Stimulated activated naive CD4-positive, alpha-beta T cell (primary cell): ENCODE results near the gene ACSL6.
A peak's percentile ranks its signal among the peaks of the same experiment; 100 is the strongest.

Experiments used
- DNase-seq, 6 experiments: peaks; one replicate each; lab custom pipeline; 2025; lab: John Stamatoyannopoulos, UW

ACSL6 gene

DNA sequence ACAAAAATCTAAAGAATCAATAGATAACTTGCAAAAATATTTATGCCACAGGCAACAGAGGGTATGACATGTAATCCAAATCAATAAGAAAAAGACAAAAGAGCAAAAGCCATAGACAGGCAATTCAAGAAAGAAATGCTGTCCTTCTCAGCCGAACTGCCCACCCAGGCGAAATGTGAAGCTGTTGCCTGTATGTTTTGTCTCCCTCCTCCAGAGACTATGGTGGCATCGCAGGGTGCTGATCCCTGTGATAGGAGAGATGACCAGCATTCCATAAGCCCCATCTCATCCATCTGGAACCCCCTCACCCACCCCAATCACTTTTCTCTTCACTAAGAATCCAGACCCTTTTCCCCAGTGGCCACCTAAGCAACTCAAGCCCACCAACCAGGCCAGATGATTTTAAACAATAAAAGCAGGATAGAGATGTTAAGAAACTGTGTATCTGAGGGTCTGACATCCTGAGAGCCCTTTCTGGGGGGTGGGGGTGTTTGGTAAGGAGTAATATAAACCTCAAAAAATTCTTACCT, 5.3 kb upstream of the ACSL6 start:
- DNase-seq: no peak

DNA sequence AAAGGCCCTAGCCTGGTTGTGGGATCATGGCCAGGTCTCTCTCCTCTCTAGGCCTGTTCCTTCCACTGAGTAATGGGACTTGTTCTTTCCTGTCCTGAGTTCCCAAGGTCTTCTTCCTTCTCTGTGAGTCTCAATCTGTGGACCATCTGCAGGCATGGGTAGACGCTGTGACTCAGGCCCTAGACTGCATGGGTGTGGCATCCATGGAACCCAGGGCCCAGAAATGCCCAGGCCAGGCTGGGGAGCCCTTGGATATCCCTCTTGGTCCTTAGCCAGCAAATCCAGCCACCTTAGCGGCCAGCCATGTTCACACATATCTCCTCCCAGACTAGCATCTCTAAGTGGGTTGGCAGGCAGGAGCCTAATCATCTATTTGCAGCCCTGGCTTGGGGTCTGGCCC, 2.3 kb upstream of the ACSL6 start:
- DNase-seq: no peak

DNA sequence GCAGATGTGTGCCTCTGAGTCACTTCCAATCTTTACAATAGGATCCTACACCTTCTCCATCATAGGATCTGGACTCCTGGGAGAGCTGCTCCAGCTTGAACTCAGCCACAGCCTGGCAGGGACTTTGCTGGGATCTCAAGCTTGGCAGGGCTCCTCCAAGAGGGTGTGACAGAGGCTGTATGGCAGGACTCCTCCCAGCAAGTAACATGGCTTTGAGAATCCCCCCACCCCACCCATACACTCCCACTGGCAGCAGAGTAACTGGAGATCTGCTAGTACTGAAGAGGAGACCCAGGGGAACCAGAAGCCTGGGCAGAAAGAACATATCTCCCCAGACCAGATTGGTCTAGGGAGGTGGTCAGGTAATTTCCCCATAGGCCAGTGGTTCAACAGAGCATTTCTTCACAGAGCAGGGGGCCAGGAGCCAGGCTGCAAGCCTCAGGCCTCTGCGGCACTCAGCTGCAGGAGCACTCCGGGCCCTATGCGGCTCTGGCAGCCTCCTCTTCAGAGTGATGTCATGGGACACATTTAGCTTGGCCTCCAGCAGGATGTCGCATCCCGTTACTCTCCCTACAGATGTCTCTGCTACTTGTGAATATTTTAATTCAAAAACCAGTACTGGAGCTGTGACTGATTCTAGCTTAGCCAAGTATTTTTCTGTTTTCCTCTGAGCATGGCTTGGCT, 1.7 kb upstream of the ACSL6 start:
- no peak for DNase-seq

DNA sequence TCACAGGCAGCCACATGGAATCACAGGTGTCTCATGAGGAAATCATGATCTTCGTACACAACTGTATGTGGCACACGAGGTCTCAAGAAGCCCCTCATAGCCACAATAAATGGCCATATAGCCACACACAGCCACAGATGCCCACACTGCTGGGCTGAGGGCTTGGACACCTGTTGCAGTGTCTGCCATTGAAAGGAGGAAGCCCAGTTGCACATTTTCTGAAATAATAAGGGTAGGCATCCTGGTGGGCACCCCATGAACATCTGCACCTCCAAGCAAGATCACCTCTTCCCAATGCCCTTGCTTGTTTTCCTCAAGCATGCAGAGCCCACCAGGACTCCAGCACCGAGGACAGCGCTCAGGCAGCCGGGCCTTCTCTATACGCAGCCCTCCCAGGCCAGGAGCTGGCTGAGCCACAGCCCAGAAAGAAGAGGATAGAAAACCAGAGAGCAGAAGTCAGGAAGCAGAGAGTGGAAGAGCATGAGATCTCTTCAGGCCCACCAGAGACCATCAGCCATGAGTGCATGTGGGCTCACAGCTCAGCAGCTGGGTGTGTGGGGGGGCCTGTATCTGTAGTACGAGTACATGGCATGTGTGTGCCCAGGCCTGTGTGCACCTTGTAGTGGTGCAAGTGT, 1.0 kb upstream of the ACSL6 start:
- peak in 1 of 6 experiments; percentile 17 for DNase-seq

DNA sequence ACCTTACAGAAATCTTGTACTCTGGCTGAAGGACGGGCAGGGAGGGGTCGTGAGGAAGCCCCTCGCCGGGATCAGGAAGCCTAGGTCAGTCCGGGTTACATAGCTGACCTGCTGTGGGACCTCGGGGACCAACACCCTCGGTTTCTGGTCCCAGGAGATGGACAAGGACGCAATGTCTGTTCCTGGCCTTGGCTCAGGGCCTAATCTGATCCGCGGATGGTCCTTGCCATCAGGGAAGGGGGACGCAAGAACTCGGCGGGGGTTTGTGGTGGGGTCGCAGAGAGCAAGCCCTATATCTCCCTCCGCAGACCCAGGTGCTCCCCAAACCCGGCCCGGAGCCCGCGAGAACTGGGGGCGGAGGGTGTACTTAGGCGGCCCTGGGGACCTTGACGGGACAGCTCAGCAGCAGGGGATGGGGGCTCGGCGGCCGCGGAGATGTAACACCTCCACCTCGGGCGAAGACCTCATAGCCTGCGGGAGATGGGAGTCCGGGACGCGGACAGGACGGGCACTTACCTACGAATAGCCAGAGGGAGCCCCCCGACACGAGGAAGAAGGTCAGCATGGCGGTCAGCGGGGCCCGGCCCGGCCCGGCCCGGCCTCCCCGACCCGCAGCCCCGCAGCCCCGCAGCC, 353 bp downstream of the ACSL6 start:
- DNase-seq: no peak

DNA sequence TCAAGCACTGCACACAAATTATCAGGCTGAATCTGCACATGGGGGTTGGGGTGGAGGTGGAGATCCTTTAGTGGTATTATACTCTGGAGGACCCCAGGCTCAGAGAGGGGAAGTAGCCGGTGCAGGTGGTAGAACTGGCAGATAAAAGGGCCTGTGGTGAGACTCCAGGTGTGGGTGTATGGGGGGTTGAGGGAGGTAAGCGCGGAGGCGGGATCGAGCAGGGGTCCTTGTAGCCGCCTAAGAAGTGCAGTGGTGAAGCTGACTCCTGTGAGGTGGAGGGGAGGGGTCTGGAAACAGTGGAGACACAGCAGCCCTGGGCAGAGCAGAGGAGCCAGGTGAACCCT, 841 bp downstream of the ACSL6 start:
- DNase-seq: no peak

DNA sequence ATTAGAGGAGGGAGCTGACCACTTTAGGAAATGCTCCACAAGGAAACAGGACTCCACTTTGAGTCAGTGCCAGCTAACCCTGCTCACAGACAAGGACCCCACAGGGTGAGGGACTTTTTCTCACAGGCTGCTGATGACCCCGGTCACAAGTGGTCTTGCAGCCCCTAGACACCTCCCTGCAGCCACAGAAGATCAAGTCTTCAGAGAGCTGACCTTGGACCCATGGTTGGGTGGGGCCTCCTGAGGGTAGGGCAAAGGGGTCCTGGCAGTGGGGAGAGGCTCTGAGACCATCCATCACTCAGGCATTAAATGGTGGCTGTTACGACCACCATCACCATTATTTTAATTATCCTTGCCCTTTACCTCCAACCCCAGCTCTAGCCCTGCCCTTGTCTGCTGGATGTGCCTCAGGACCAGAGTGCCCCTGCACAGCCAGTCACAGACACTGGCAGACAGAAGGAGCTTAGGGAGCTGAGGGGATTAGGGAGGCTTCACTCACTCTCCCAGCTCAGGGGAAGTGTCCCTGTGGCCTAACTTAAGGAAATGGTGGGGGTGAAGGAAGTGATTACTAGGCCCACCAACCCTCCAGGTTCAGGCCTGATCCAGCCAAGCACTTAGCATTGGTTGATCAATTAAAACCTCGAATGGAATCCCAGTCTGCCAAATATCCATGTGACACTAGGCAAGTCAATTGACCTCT, 1.6 kb downstream of the ACSL6 start:
- no peak for DNase-seq

DNA sequence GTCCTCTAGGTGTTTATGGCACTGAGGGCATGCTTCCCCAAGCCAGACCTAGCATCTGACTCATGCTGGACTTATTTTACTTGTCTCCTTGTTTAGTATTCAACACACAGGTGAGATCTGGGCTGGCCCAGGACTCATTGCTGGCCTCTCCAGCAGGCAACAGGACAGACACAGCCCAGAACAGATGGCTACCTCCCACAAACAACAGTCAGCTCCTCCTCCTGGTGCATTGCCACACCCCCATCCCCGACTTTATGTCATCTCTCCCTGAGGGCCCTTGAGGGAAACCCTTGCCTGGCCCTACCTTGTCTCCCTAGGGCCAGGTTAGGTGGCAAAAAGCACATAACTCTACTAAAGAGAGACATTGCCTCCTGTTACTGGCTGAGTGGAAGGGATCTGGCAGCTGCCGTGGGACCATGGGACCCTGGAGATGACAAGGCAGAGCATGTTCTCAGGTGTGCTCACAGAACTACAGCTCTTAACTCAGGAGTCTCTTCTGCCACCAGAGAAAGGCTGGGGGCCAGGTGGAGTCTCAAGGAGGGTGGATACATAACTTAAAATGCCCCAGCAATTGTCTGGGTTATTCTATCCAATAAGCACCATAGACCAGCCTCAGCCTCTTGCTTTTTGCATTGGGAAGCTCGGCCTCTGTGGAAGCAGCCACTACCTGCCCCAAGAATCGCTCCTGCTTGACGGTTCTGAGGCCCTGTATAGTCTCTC, 2.3 kb downstream of the ACSL6 start:
- DNase-seq: no peak

DNA sequence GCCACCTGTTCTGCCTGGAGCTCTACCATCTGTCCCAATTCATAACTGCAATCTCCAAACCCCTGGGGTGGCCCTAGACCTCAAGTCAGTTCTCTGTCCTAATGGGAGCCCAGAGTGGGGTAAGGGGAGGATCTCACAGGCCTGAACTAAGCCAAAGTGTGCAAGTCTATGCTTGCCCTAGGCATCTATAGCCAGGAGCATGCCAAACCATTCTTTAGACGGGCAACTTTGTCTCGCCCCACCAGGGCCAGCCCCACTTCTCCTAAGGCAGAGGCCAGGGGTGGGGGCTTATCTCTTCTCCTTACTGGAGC, 3.3 kb downstream of the ACSL6 start:
- no peak for DNase-seq

DNA sequence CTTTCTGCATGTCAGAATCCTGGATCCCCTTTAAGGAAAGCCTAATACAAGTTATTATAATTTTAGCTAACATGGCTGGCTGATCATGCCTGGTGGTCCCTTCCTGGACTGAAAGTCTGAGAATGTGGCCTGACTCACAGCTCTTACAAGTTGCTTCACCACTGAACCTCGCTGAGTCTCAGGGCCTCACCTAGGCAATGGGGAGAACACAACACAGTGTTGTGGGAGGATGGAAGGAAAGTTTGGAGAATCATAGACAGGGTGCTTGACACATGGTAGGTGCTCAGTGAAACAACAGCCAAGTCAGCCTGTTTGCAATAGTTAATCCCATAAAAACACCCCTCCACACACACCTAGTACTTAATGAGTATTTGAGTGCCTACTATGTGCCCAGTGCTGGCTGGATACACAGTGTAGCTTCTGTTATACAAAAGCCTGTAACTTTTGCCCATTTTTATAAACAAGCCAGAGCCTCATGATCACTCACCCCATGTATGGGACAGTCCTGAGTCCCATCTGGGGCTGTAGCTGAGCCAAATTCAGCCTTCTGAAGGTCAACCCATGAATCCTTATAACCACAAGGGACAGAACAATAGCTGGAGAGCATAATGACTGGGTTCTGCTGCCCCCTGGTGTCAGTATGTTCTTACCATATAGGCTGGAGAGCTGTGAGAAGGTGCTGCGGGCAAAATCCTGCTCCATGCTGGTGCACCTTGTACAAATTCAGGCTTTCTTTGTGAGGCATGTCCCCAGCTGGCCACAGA, 3.9 kb downstream of the ACSL6 start:
- DNase-seq: peak; percentile 29 to 78 (median 60)

DNA sequence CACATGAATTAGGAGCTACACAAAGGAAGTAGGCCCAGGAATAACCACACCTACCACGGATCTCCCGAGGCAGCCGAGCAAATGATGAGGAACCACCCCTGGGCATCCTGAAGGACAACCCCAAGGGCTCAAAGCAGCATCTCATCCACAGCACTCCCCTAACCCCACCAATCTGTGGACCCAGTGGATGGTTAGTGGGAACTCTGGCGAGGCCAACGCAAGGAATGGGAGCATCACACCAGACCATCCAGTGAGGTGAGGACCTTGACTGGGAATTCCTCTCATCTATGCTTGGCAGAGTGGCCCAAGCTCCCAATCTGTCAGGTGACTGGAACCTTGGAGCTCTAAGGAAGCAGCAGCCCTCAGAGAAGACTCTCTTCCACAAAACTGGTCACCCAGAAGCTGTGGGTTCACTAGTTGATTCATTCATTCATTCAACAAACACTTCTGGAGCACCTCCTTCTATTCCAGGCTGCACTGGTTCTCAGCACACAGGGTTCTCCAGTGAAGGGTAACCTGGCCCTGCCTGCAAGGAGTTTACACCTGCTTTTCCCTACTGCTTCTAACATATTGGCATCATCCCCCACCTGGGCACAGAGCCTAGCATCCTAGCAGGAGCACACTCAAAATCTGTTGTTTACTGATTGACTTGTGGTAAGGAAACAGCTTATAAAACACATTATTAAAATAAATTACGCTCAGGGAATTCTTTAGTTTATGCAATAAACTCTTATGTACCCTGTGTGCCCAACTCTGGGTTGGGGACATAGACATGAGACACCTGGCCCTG, 4.9 kb downstream of the ACSL6 start:
- no peak for DNase-seq

DNA sequence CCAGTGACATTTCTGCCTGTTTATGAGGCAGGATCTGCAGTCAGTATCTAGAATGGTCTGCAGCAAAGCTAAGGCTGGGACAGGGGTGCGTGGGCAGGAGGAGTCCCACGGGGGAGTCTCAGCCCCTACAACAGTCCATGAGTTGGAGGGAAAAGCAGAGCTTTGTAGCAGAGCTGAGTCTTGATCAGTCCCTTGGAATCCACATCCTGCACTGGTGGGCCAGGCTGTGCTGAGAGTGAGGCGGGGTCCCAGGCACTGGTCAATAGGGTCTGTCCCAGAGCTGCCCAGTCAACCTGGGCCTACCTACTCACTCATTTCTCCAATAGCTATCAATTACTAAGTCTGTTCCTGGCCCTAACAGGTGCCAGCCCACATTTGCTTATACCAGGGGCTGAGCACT, 5.9 kb downstream of the ACSL6 start:
- DNase-seq: no peak

DNA sequence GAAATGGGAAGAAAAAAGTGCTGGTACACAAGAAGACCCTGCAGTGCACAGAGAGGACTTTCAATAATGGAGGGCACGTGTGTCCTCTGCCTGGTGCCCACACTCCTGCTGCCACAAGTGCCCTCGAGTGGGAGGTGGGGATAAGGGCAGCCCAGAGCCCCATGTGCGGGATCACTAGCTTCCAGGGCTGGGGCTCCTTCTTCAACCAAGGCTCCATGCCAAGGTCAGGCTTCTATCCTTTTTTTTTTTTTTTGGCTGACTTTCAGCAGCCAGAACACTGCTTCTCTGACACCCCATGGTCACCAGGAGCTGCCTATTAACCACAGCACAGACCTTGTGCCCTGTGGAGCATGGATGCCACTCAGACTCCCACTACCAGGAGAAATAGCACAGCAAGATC, 7.5 kb downstream of the ACSL6 start:
- DNase-seq: no peak

DNA sequence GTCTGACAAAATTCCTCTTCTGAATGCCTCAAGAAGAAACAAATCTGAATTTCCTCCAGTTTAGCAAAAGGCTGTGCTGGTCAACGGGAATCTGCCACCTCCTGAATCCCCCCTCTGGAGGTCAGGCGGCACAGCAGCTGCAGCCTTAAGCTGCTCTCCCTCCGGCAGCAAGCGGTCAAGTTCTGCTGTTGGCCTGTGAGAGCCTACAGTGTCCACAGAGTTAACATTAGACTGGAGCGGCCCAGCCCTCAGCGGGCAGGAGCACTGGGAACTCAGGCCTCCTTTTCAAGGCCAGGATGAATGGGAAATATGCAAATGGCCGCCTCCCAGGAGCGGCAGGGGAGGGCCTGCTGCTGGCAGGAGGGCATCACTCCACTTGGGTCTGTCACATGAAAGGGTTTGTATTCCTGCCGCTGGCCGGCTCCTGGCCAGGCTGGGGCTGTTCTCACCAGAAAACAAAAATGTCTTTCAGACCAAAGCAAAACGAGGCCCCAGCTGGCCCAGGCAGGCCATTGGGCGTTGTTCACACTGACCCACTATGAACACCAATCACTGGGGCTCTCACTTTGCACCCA, 8.2 kb downstream of the ACSL6 start:
- no peak for DNase-seq

DNA sequence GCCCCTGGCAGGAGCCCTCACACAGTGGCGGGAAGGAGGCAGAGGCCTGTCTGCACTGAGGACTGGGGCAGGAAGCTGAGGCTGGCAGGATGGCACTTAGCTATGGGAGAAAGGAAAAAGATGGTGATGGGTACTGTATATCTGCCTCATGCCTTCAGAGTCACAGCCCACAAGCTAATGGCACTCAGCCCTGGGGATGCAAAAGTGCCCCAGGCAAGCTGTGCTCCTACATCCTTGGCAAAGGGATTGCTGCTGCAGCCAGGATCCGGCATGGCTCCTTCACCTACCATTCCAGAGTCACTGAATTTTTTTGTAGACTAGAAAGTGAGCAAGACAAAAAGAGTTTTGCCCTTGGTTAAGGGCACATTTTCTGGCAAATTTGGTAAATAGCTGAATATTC, 8.7 kb downstream of the ACSL6 start:
- no peak for DNase-seq

DNA sequence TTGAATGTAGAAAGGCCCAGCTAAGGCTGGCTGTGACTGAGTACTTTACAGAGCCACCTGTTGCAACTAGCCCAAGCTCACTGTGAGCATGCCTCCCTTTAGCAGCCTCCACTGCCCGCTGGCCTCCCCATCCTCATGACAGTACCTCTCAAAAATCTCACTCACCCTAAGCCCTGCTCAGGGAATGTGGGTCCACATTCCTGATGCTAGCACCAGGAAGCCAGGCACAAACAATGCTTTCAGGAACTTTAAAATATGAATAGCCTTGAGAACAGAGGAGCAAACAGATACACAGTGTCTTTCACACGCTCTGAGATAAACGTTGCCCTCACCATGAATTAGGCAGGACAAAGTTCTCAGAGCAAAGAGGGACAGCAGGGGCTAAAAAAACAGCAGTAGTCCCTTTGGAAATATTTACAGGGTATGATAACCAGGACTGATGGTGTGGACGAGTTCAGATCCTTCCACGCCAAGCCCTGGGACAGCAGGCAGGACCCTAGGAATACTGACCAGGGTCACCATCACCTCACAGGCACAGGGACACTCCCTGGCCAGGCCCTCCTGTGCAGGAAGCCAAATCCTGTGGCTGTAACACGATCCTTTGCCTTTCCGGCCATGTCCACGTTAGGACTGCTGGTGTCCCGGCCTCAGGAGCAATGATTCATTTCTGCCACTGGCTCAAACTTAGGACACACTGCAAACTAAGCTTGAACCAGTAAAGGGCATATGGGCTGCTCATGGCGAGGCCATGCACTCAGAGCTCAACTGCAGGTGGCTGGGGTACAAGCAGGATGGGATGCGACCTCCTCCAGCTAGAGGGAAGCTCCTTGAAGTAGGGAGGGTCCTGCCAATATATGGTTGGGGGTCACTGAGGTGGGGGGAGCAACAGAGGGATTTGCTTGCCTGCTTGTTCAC, 9.6 kb downstream of the ACSL6 start:
- DNase-seq: no peak

DNA sequence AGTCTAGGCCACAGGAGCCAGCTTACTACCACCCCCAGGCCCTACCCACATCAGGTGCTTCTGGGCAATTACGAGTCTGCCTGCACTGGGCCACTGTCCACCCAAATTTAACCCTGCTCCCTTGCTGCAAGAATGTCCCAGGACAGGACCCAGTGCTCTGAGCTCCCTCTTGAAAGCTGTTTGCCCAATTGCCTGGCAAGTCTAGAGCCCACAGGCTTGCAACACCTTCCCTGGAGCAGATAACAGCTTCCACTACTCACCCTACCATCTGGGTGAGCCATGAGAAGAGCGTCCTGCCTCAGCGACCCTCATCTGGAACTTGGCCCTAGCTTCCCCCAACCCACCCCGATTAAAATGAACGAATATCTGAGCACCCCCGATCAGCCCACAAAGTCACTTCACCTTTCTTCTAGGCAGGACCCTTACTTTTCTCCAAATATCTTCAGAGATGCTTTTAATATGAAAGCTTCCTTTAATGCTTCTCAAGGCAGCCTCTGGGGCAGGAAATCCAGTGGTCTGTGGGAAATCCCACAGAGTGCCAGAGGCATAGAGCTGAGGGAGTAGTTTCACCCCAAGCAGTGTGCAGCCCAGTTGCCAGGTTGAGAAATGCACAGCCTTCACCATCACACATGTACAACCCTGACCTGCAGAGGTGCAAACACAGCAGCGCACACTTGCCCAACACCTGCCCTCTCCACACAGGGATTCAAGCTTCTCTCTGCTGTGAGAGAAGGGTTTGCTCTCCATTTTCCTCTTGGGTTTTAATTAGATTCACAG, 10.6 kb downstream of the ACSL6 start:
- DNase-seq: peak in 4 of 6 experiments; percentile 14 to 42 (median 35)

DNA sequence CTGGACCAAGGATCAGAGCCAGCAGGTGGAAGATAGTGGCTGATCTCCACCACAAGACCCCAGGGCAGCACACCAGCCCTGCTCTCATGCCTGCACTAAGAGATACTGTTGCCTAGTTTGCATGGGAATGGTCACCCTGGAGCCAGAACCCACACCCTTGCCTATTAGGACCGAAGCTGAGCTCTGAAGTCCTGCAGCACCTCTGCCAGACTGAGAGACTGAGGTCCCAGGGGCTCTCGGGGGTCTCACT, 11.3 kb downstream of the ACSL6 start:
- DNase-seq: no peak
